Kidney (tissue), 14 donors: ENCODE measurements around the gene CACNA1H. TPM values are rescaled to one million over a fixed set of nuclear protein-coding genes. Genes with fewer than 3 reads are reported as not detected.
"Not testable (repeated sequence)": the region's sequence is repeated elsewhere in the genome, so short reads cannot be mapped to it uniquely, and the experiment has no call there.

Source experiments
- DNase-seq, 5 donors: peaks; one replicate each; pipeline ENCODE4 v3.0.0-alpha.2; 2013 to 2020
- FAIRE-seq: peaks from 2 replicates; lab custom pipeline; 2012; peaks lifted over from hg19 to GRCh38; lab: Jason Lieb, UNC
- H3K27ac ChIP-seq, 2 donors: one replicate each; pipeline ENCODE4 v1.7.0; 2013; ENCODE audit warnings: low read depth in 2 of 2, low read length in 2 of 2, inconsistent platforms in 1 of 2
- H3K27me3 ChIP-seq: one replicate; pipeline ENCODE4 v1.7.1; 2013; ENCODE audit warnings: low read length, inconsistent platforms; ENCODE audit not compliant: control insufficient read depth, insufficient read depth
- H3K36me3 ChIP-seq, 3 donors: one replicate each; pipeline versions ENCODE4 v1.7.0 to v1.7.1; 2013; ENCODE audit warnings: low read length in 3 of 3, control low read depth in 1 of 3, inconsistent platforms in 1 of 3; ENCODE audit not compliant: insufficient read depth in 3 of 3, control insufficient read depth in 2 of 3
- H3K4me1 ChIP-seq, 3 donors: one replicate each; pipeline versions ENCODE4 v1.7.0 to v1.7.1; 2013; ENCODE audit warnings: low read length in 3 of 3, inconsistent platforms in 1 of 3, low read depth in 1 of 3; ENCODE audit not compliant: control insufficient read depth in 2 of 3, insufficient read depth in 2 of 3
- H3K4me3 ChIP-seq, 3 donors: one replicate each; pipeline versions ENCODE4 v1.7.0 to v1.8.1; 2013; ENCODE audit warnings: low read length in 3 of 3, control low read depth in 1 of 3, inconsistent platforms in 1 of 3
- H3K9ac ChIP-seq, 3 donors: one replicate each; pipeline versions ENCODE4 v1.7.0 to v1.7.1; 2013; ENCODE audit warnings: low read length in 3 of 3, control low read depth in 1 of 3, inconsistent platforms in 1 of 3
- H3K9me3 ChIP-seq, 3 donors: one replicate each; pipeline versions ENCODE4 v1.7.0 to v1.7.1; 2013; ENCODE audit warnings: low read length in 3 of 3, control low read depth in 1 of 3, inconsistent platforms in 1 of 3; ENCODE audit not compliant: control insufficient read depth in 2 of 3, insufficient read depth in 1 of 3
- intact Hi-C: fragments of 100-400 bp; cut with DNase I; formaldehyde crosslinking; loops from one replicate; pipeline ENCODE4 v1.11.1; 2022
- polyA plus RNA-seq: library from polyadenylated mRNA; stranded (reverse); fragments of 350-450 nt; fragmentation: Illumina TruSeq; extraction: RNeasy Lipid Tissue Mini Kit (QIAGEN cat#74804); gene quantifications from one replicate; pipeline ENCODE4 v1.2.3, GENCODE V29; 2014; ENCODE audit warnings: low read depth, low replicate concordance; ENCODE audit not compliant: insufficient read depth
- total RNA-seq: library from RNA; stranded (reverse); fragmentation: NEBNext Ultra II Directional; extraction: Animal tissue kit (Norgen Biotek cat#: 25700); gene quantifications from one replicate; pipeline ENCODE4 v1.2.1, GENCODE V29; 2021
- TF ChIP-seq, protein P1 (sequence below): IDR thresholded peaks from 3 replicates; pipeline ENCODE4 v1.5.1; 2012; ENCODE audit warnings: mild to moderate bottlenecking, moderate library complexity, borderline replicate concordance; ENCODE audit not compliant: insufficient read depth; ENCODE audit errors: extremely low read depth
- donor health status: control.
- donor health status: control.
- donor health status: control.
- donor health status: control.
- donor health status: control.
- donor health status: DM: yes; HTN: yes; CAD: no.
- donor health status: Normal renal cell carcinoma (clear cell type).

The CACNA1H gene
- total and polyA plus RNA-seq, 2 donors from 2014 or later: 6.4 to 20.6 TPM

DNA sequence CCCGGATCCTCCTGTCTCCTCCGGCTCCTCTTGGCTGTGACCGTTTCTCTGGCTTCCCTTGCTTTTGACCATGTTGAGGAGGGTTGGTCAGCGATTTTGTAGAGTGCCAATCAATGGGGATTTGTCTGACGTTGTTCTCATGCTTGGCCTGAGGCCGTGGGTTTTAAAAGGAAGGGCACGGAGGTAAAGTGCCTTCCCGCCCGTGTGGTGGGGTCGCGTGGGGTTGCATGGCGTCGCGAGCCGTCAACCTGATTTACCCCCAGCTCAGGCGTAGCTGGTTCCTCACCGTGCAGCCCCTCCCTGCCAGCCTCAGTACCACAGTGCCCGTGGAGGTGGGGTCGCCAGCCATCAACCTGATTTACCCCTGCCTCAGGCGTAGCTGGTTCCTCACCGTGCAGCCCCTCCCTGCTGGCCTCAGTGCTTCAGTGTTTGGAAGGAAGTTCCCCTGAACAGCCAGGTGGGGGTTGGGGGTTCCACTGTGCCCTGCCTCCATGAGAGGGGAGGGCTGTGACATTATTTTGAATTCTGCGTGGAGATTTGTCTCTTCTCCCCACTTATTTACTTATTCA, 92.6 kb downstream of the CACNA1H start:
- H3K9me3 ChIP-seq: peaks cover 0 to 2% (median 0%) of the 10 kb centered on the region in 3 donors
- H3K36me3 ChIP-seq: no peaks in the 10 kb centered on the region
- DNase-seq: no peak
- TF ChIP-seq, protein P1, sequence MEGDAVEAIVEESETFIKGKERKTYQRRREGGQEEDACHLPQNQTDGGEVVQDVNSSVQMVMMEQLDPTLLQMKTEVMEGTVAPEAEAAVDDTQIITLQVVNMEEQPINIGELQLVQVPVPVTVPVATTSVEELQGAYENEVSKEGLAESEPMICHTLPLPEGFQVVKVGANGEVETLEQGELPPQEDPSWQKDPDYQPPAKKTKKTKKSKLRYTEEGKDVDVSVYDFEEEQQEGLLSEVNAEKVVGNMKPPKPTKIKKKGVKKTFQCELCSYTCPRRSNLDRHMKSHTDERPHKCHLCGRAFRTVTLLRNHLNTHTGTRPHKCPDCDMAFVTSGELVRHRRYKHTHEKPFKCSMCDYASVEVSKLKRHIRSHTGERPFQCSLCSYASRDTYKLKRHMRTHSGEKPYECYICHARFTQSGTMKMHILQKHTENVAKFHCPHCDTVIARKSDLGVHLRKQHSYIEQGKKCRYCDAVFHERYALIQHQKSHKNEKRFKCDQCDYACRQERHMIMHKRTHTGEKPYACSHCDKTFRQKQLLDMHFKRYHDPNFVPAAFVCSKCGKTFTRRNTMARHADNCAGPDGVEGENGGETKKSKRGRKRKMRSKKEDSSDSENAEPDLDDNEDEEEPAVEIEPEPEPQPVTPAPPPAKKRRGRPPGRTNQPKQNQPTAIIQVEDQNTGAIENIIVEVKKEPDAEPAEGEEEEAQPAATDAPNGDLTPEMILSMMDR: no peak
- intact Hi-C loops: no loop called here
- H3K27me3 ChIP-seq: peaks cover 2% of the 10 kb centered on the region
- H3K4me3 ChIP-seq: no peak overlapping the region
- H3K27ac ChIP-seq: no peak overlapping the region
- H3K4me1 ChIP-seq: no peaks in the 10 kb centered on the region
- no peak overlapping the region for H3K9ac ChIP-seq
- no peak for FAIRE-seq

DNA sequence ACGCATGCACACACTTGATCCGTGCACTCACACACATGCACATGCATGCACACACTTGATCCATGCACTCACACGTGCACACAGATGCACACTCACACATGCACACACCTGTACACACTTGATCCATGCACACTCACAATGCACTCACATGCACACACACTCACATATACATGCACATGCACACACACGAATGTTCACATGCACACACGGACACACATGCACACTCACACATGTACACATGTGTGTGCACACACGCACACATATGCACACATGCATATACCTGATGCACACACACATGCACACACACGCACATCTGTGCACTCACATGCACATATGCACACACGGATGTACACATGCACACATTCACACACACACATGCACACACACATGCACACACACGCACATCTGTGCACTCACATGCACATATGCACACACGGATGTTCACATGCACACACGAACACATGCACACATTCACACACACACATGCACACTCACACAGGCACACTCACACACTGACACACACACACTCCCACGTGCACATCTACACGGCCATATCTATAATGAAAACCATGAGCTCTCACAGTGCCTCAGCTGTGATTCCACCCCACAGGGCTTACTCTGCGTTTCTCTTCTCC, 95.1 kb downstream of the CACNA1H start:
- H3K9ac ChIP-seq, H3K27me3 ChIP-seq, FAIRE-seq, H3K36me3 ChIP-seq, intact Hi-C loops, H3K4me3 ChIP-seq, H3K9me3 ChIP-seq, DNase-seq, H3K27ac ChIP-seq, H3K4me1 ChIP-seq: not testable (repeated sequence)

DNA sequence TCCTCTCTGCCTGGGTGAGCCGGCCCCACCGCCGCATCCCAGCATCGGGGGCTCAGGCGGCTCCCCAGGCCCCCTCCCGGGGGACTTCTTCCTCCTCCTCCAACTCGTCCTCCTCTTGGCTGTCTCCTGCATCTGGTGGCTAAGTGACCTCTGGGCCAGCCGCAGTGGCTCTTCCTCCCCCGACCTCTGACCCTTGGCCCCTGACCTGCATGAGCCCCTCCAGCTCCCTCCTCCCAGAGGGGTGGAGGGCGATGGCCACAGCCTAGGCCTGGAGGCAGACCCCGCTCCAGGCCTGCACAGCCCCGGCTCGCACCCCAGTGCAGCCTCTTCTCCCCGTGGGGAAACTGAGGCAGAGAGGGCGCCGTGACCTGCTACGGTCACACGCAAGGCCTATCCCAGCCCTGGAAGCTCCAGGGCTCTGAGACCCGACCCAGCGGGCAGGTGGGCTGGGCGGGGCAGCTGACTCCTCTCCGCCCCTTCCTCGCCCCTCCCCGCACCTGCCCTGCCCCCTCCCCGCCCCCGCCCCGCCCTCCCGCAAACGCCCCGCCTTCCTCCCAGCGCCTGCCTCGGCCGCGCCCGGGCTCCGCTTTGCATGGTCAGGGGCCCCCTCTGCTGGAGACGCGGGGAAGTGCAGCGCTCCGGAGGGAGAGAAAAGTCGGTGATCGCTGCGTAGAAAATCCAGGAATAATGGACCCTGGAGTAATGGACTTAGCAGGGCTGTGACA, 96.3 kb downstream of the CACNA1H start:
- FAIRE-seq, H3K27ac ChIP-seq, H3K36me3 ChIP-seq, H3K4me1 ChIP-seq, DNase-seq, H3K4me3 ChIP-seq, intact Hi-C loops, H3K9me3 ChIP-seq, H3K9ac ChIP-seq, H3K27me3 ChIP-seq: not testable (repeated sequence)

DNA sequence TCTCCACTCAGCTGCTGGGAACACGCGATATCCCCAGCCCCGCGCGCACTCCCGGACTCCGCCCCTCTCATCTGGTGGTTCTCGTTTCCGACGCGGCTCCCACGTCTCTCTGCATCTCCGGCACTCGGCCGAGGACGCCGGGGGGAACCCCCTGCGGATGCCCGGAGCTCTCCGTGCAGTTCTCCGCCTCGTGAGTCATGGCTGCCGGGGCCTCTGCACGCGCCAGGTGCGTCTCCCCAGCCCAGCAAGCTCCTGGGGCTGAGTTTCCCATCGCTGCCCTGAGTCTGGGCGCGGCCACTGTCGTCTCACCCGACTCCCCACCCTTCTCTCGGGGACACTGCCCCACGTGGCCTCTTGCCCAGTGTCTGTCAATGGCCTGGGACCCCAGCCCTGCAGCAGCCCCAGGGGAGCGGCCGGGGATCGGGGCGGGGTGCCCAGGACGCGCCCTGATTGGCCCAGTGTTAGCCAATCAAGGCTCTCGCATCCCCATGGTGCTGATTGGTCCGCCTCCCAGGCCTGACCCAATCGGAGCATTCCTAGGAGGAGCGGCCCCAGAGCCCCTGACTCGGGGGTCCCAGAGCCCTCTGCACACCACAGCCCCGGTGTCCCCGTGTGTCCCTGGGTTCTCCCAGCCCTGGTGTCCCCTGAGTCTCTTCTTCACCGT, 100.9 kb downstream of the CACNA1H start:
- H3K4me1 ChIP-seq, DNase-seq, FAIRE-seq, H3K9ac ChIP-seq, H3K36me3 ChIP-seq, H3K27ac ChIP-seq, H3K9me3 ChIP-seq, intact Hi-C loops, H3K4me3 ChIP-seq, H3K27me3 ChIP-seq: not testable (repeated sequence)

DNA sequence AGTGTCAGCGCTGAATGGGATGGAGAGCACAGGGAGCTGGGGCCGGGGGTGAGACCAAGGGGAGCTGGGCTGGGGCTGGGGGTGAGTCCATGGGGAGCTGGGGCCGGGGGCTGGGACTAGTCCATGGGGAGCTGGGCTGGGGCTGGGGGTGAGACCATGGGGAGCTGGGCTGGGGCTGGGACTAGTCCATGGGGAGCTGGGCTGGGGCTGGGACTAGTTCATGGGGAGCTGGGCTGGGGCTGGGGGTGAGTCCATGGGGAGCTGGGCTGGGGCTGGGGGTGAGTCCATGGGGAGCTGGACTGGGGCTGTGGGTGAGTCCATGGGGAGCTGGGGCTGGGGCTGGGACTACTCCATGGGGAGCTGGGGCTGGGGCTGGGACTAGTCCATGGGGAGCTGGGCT, 101.9 kb downstream of the CACNA1H start:
- H3K27me3 ChIP-seq, H3K9me3 ChIP-seq, H3K36me3 ChIP-seq, H3K9ac ChIP-seq, H3K4me1 ChIP-seq, H3K4me3 ChIP-seq, intact Hi-C loops, DNase-seq, FAIRE-seq, H3K27ac ChIP-seq: not testable (repeated sequence)

DNA sequence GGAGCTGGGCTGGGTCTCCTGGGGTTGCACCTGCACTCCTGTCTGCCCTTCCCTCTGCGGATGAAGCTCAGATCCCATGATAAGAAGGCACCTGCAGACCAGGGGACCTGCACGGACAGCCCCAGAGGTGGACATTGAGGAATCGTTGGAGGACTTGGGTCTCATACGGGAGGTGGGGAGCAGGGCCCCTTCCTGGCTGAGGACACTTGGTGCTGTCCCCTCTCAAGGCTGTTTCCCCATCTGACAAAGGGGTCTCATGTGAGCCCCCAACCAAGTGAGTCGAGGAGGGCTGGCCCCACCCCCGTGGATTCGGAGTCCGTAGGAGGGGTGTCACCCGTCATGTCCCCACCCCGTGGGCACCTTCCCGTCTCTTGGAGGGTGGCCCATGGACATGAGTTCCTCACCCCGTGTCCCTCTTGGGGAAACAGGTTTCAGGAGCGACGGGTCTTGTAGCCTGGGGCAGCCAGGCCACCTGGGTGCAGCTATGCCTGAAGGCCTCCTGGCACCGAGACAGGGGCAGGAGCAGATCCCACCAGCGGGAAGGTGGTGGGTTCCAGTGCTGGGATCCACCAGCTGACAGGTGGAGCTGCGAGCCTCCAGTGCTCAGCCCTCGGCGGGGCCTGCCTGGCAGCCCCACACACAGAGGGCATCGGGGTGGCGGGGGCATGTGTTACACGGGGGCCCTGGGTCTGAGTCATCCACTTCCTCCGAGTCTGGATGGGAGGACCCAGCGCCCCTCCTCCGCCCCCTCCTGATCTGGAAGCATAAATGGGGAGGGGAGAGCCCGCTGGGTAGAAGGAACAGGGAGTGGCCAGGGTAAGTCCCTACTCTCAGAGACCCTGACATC, 102.6 kb downstream of the CACNA1H start, which contains the start of gene TPSD1:
Gene TPSD1 (plus strand): TSS at position 794 of the 847 bp plus-strand sequence. CDS start 212 bp downstream, outside the sequence.
- FAIRE-seq, H3K36me3 ChIP-seq, DNase-seq, H3K4me3 ChIP-seq, H3K27ac ChIP-seq, H3K27me3 ChIP-seq, H3K4me1 ChIP-seq, H3K9me3 ChIP-seq, intact Hi-C loops, H3K9ac ChIP-seq: not testable (repeated sequence)
